Measurements from ENCODE around the gene TOX3.

Gene TOX3

GRCh38 chr16:52515068-52515671 is 31.8 kb downstream of the TOX3 start:
- DNase-seq, result peak; percentile 8
- TF ChIP-seq CTCF (IDR thresholded peaks at IDR 0.05), result no peak
- Mint-ChIP-seq H3K27ac (no peak overlapping the region), H3K4me1 (no peaks in the 10 kb centered on the region), H3K9me3 (no peaks in the 10 kb centered on the region), H3K4me3 (no peak overlapping the region), H3K27me3 (ENCODE audit: low read depth, poor library complexity) (no peaks in the 10 kb centered on the region), H3K36me3 (ENCODE audit: low read depth) (no peaks in the 10 kb centered on the region)

GRCh38 chr16:52512297-52512987 is 34.5 kb downstream of the TOX3 start:
- H3K27me3 Mint-ChIP-seq (ENCODE audit: low read depth, poor library complexity), result no peaks in the 10 kb centered on the region
- no peak overlapping the region for H3K4me3 Mint-ChIP-seq
- no peak for TF ChIP-seq CTCF (IDR thresholded peaks at IDR 0.05)
- H3K9me3 Mint-ChIP-seq, result no peaks in the 10 kb centered on the region
- DNase-seq, result no peak
- H3K36me3 Mint-ChIP-seq (ENCODE audit: low read depth), result no peaks in the 10 kb centered on the region
- no peaks in the 10 kb centered on the region for H3K4me1 Mint-ChIP-seq
- no peak overlapping the region for H3K27ac Mint-ChIP-seq

GRCh38 chr16:52501746-52502145 is 45.2 kb downstream of the TOX3 start:
- peaks cover 3% of the 10 kb centered on the region for H3K9me3 Mint-ChIP-seq
- H3K4me1 Mint-ChIP-seq, result no peaks in the 10 kb centered on the region
- H3K27me3 Mint-ChIP-seq (ENCODE audit: low read depth, poor library complexity), result no peaks in the 10 kb centered on the region
- peak overlapping the region; percentile 38 for H3K27ac Mint-ChIP-seq
- DNase-seq, result no peak
- no peak for TF ChIP-seq CTCF (IDR thresholded peaks at IDR 0.05)
- no peaks in the 10 kb centered on the region for H3K36me3 Mint-ChIP-seq (ENCODE audit: low read depth)
- no peak overlapping the region for H3K4me3 Mint-ChIP-seq

- TF ChIP-seq CTCF (IDR thresholded peaks at IDR 0.05), result no peak
- Mint-ChIP-seq H3K36me3 (ENCODE audit: low read depth) (no peaks in the 10 kb centered on the region), H3K9me3 (peaks cover 3% of the 10 kb centered on the region), H3K4me1 (no peaks in the 10 kb centered on the region), H3K27me3 (ENCODE audit: low read depth, poor library complexity) (no peaks in the 10 kb centered on the region), H3K4me3 (no peak overlapping the region), H3K27ac (no peak overlapping the region)
- DNase-seq, result no peak
Measured at GRCh38 chr16:52500963-52501362, 46.0 kb downstream of the TOX3 start.

- DNase-seq, result no peak
- TF ChIP-seq CTCF (IDR thresholded peaks at IDR 0.05), result no peak
- Mint-ChIP-seq H3K27me3 (ENCODE audit: low read depth, poor library complexity) (no peaks in the 10 kb centered on the region), H3K4me1 (no peaks in the 10 kb centered on the region), H3K9me3 (no peaks in the 10 kb centered on the region), H3K27ac (no peak overlapping the region), H3K36me3 (ENCODE audit: low read depth) (no peaks in the 10 kb centered on the region), H3K4me3 (no peak overlapping the region)
Measured at GRCh38 chr16:52499060-52499440, 47.9 kb downstream of the TOX3 start.
